HG03342 (cell line): ENCODE data around the gene ZNF419.
"Not testable (repeated sequence)": the region's sequence is repeated elsewhere in the genome, so short reads cannot be mapped to it uniquely, and the experiment has no call there.

ENCODE experiments used
- ATAC-seq: cut with Tn5 transposase; IDR thresholded peaks from one replicate; pipeline ENCODE4 v1.9.1; 2021; ENCODE audit warnings: mild to moderate bottlenecking, moderate library complexity; ENCODE audit not compliant: unreplicated experiment

The ZNF419 gene

DNA sequence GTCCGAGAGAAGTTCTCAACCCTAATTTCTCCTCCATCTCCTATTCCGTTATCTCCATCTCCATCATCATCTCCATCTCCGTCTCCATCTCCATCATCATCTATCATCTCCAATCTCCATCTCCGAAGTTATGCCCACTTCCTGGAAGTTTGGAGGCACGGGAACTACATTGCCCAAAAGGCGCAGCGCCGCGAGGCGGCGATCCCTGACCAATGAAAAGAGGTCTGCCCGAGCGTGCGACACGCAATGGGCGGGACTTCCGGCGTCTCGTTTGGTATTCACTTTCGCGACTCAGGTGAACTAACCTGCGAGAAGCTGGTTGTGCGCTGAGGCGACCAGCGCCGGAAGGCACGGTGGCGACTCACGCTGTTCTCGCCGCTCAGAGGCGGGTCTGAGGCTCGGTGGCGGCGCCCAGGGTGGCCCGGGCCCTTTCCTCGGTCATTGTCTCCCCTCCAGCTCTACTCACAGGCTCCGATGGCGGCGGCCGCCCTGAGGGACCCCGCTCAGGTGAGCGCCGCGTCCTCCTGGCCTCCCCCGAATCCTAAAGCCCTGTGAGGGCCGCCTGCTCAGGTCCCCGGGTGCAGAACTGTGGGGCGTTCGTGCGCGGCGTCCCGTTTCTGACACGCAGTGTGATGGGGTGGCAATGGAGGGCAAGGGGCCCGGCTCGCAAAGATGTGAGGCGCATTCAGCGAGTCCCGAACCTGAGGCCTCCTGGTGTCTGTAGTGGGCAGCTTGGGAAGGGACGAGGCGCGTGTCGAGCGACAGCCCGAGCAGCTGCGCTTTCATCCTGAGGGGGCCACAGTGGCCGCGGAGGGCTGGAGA, at the start of gene ZNF419:
Gene ZNF419, plus strand, starts transcription at position 274 of the 822 bp plus-strand sequence. Its CDS starts 201 bp downstream, at position 475.
- ATAC-seq, result peak; percentile 95

DNA sequence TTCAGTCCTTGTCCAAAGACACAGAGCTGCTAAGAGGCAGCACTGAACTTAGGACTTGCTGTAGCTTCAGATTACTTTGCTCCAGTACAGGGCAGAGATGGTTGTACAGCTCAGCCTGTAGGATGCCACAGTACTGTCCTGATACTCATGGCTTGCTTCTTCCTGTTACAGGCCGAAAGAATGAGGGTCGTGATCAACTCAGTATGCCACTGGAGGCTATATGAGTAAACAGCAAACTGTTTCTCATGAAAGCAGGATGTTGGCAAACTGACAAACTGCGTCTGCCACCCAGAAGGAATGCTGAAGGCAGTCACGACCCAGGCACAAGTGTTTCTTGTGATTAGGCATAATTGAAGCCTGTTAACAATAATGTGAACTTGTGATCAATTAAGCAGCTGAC, 49.6 kb upstream of the ZNF419 start:
- no peak for ATAC-seq

DNA sequence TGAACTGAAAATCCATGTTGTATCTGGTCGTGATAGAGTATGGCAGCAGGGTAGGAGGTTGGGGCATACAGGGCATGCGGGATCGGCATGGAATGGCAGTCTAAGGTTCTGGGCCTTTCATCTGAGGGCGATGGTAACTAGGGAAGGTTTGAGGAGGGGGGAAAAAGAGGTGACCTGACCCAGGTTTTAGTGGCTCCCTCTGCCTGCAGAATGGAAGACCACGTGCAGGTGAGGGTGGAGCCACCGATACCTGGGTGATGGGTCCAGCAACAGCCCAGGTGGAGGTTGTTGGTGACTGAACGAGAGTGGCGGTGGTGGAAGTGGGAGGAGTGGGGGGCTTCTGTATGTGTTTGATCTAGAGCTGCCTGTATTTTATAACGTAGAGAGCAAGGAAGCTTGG, 48.6 kb upstream of the ZNF419 start:
- ATAC-seq, result no peak

DNA sequence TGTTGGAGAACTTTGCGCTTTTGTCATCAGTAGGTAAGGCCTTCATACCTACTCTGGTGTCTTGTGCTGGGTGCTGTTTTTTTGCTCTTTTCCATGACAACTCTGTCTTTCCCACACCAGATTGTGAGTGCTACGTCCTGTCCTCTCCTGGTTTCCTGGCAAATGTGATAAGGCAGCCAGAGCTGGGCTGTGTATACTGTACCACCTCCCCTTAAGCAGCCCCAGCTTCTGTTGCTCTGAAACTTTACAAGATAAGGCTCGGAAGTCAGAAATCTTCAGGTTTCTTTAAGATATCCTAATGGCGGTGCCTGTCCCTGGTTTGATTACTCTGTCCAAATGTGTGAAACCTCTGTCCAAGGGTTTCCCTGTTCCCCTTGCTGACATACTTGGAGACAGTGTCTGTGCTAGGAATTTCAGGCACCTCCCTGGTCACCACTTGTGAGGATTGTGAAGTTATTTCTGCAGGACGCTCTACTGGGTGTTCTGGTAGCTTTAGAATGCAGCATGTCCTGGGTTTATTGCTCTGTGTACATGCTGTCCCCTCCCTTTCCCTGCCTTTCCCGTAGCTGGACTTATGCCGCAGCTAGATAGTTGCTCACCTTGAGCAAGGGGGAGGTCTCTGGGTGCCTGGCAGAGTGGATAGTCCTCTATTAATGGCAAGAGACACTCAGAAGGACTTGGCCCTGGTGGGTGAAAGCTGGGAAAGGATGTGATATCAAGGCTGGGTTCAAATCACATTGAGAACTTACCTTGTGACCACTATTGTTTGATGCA, 45.4 kb upstream of the ZNF419 start:
- ATAC-seq, result no peak

- no peak for ATAC-seq
Observed at GRCh38 chr19:57443121-57443696, 44.3 kb upstream of the ZNF419 start.

- ATAC-seq, result no peak
Observed at GRCh38 chr19:57452307-57452706, 35.2 kb upstream of the ZNF419 start.

DNA sequence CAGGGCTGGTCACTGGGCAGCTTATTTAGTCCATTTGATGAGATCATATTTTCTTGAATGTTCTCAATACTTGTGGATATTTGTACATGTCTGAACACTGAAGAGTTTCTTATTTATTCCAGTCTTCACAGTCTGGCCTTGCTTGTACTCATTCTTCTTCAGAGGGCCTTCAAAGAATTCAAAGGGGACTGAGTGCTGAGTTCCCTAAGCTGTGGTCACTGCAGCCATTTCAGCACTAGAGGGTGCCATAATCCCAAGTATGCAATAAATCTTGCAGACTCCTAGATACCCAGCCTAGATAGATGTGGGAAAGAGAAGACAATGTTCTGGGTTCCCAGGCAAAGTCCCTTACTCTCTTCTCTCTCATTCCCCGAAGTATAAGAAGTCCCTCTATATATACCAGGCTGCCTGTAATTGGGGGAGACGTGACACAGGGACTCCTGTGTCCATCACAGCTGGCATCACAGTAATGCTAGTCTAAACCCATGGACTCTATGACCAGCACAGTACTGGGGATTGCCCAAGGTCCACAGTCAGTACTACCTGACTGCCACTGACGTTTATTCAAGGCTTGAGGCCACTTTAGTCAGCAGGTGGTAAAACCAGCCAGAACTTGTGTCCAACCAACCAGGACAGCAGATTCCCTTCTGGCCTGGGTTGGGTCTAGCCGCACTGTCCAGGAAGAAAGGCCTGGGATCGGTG, 21.7 kb upstream of the ZNF419 start:
- no peak for ATAC-seq

- ATAC-seq, result no peak
Observed at GRCh38 chr19:57466489-57466888, 21.1 kb upstream of the ZNF419 start.

DNA sequence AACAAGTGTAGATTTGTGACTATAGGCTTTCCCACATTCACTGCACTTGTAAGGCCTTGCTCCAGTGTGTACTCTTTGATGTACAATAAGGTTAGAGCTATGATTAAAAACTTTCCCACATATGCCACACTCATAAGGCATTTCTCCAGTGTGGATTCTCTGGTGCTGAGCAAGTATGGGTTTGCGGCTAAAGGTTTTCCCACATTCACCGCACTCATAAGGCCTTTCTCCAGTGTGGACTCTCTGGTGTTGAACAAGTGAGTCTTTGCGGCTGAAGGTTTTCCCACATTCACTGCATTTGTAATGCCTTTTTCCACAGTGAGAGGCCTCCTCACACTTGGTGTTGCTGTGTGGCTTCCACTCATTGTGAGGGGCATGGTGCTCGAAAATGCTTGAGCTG, 13.9 kb upstream of the ZNF419 start:
- no peak for ATAC-seq

DNA sequence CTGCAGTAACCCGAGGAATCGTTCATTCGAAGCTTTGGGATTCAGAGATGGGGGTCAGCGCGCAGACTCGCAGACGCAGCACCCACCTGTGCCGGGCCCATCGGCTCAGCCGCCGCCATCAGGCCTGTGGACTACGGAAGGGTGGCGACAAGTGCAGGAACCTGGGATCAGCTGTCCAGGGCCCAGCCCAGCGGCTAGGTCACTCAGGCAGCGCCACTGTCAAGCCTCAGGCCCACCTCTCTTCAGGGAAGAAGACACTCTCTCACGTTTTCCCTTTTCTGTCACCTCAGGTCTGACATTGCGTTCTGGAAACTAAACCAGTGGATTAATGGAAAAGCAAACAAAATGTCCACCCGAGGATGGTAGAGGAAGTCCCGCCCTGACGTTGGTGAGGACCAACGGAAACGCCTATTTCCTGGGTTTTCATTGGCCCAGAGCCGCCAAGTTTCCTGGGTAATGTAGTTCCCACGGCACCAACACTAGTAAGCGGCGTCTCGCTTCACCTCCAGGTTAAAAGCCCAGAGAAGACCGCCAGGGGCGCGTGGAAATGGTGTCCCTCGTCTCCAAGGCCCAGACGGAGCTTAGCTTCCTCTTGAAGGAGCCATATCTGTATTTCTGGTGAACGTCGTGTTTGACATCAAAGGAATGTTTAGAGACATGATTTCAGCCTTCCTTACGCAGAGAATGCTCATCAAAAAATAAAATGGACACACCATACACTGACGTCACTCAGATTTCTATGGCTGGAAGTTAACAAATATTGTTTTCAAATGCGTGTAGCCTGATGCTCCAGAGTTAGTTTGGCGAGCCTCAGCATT, 10.2 kb upstream of the ZNF419 start, which contains the start of gene ZNF772:
Gene ZNF772, minus strand, starts transcription at position 376 of the 818 bp plus-strand sequence. Its CDS starts 257 bp downstream, at position 119.
- peak; percentile 90 for ATAC-seq

DNA sequence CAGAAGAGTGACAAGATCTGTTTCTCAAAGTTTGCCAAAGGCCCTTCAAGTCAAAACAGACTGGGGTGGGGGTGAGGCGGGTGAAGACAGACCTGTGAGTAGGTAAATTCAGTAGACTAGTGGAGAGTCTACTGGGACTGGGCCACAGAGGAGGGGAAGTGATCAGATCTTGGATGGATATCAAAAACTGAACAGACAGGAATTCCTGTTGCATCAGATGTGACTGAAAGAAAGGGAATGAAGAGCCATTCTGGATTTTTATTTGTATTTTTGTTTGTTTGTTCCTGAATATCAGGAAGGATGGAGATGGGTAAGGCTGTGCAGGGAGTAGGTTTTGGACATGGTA, 722 bp downstream of the ZNF419 start:
- not testable (repeated sequence) for ATAC-seq

- not testable (repeated sequence) for ATAC-seq
Observed at GRCh38 chr19:57499332-57499679, 11.8 kb downstream of the ZNF419 start.

- peak; percentile 96 for ATAC-seq
Observed at GRCh38 chr19:57499680-57500395, 12.3 kb downstream of the ZNF419 start, which contains the start of gene ZNF773. Gene ZNF773, plus strand, starts transcription at chr19:57499938. Its CDS starts 143 bp downstream, at chr19:57500081.

DNA sequence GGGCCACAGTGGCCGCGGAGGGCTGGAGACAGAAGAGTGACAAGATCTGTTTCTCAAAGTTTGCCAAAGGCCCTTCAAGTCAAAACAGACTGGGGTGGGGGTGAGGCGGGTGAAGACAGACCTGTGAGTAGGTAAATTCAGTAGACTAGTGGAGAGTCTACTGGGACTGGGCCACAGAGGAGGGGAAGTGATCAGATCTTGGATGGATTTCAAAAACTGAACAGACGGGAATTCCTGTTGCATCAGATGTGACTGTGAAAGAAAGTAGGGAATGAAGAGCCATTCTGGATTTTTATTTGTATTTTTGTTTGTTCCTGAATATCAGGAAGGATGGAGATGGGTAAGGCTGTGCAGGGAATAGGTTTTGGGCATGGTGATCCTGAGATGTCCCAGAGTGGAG, 12.8 kb downstream of the ZNF419 start:
- ATAC-seq, result not testable (repeated sequence)

GRCh38 chr19:57506163-57506562, 18.6 kb downstream of the ZNF419 start:
- ATAC-seq, result no peak

GRCh38 chr19:57511484-57511883, 23.9 kb downstream of the ZNF419 start:
- no peak for ATAC-seq

GRCh38 chr19:57512845-57513244, 25.3 kb downstream of the ZNF419 start:
- no peak for ATAC-seq

DNA sequence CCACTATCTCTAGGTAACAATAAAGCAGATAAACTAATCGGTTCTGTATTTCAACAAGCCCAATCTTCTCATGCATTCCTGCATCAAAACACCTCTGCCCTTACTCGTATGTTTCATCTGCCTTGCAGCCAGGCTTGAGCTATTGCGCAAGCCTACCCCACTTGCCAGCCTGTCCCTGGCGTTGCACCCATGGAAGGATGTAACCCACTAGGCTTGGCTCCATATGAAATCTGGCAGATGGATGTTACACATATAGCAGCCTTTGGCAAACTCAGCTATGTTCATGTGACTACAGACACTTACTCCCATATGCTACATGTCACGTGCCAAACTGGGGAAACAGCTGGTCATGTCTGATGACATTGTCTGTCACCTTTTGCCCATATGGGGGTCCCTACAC, 27.7 kb downstream of the ZNF419 start:
- no peak for ATAC-seq

- not testable (repeated sequence) for ATAC-seq
Observed at GRCh38 chr19:57518021-57518420, 30.5 kb downstream of the ZNF419 start.
